ENCODE measurements around the gene TRIM47.

DNA sequence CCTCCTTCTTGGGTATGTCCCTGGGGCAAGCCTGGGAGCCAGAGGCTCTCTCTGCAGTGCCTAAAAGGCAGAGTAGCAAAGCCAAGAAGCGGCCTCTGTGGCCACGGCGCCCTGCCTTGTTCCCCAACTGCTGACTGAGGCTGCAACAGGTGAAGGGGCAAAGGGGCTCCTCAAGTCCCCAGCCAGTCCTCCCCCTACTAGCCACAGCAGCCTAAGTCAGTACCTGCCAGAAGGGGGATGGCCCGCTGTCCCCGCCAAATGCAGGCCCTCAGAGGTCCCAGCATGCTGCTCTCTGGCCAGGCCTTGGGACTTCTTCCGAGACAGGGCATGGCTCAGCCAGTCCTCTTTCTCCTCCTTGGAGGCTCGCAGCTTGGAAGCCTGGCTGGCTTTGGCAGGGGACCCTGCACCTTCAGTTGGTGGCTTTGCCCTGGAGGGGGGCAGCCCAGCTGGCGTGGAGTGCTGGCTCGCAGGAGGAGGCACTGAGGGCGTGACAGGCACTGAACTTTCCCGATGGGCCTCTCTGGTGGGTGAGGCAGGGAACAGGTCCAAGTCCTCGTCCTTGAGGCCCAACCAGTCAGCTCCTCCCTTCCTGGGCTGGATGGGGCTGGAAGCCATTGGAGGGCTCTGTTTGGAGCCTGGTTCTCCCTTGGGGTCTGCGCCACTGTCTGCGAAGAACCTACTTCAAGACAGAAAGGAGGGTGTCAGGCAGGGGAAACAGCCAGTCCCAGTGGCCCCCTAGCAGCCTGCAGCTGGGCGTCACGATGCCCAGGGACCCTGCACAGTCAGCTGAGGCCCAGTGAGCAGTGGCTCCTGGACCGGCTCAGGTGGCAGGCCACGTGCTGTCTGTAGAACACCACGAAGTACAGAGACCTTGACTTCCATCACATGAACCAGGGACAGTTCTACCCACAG lies 44.8 kb upstream of the TRIM47 start:
- no peak for TF ChIP-seq EZH2 (IDR thresholded peaks at IDR 0.05; ENCODE audit: insufficient read depth, poor library complexity, severe bottlenecking)
- TF ChIP-seq EZH2phosphoT487 (IDR thresholded peaks at IDR 0.05; ENCODE audit: insufficient read depth, low read depth), result no peak
